ENCODE measurements around the gene PLEKHH2. TPM values are rescaled to one million over a fixed set of nuclear protein-coding genes. Genes with fewer than 3 reads are reported as not detected.

PLEKHH2 gene
- total and polyA plus RNA-seq, 2 experiments from 2014 or later = 5.4 to 6.7 TPM

DNA sequence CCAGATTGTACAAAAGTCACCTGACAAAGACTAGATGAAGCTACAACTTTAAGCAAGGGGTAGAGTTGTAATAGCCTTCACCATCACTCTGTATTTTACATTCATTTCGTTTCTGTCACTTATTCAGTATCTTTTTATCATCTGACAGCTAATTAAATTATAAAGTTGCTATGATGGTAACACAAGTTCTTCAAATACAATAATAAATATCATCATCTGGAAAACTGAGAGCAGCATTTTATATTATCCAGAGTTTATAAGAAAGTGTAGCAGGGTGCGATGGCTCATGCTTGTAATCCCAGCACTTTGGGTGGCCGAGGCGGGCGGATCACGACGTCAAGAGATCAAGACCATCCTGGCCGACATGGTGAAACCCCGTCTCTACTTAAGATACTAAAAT is 157.9 kb downstream of the PLEKHH2 start:
- H3K4me3 ChIP-seq = no peak overlapping the region
- H4K20me1 ChIP-seq (replicated peaks; ENCODE audit: insufficient read depth) = no peaks in the 10 kb centered on the region
- no peaks in the 10 kb centered on the region for H3K27me3 ChIP-seq (ENCODE audit: insufficient read depth)
- Mint-ChIP-seq H3K9me3 (no peaks in the 10 kb centered on the region), H3K27me3 (ENCODE audit: insufficient read depth, low read depth, poor library complexity) (no peaks in the 10 kb centered on the region), H3K36me3 (ENCODE audit: low read depth) (no peaks in the 10 kb centered on the region), H3K27ac (no peak overlapping the region), H3K4me1 (no peaks in the 10 kb centered on the region), H3K4me3 (no peak overlapping the region)
- no peak for DNase-seq (ENCODE audit: low spot score)
- no peak for ATAC-seq
- no peaks in the 10 kb centered on the region for H3K9me2 ChIP-seq (ENCODE audit: insufficient read depth)
- H3K4me1 ChIP-seq (ENCODE audit: insufficient read depth) = no peaks in the 10 kb centered on the region
- no peaks in the 10 kb centered on the region for H3K36me3 ChIP-seq (ENCODE audit: insufficient read depth)
- TF ChIP-seq ZNF331 (CRISPR knock-in tag; IDR thresholded peaks at IDR 0.05; ENCODE audit: low read depth) (no peak), EZH2 (IDR thresholded peaks at IDR 0.05; ENCODE audit: low read depth, unreplicated experiment) (no peak), CREB1 (CRISPR knock-in tag; IDR thresholded peaks at IDR 0.05; ENCODE audit: low read depth) (no peak), EZH2phosphoT487 (IDR thresholded peaks at IDR 0.05; ENCODE audit: unreplicated experiment) (no peak), STAT1 (IDR thresholded peaks at IDR 0.05; ENCODE audit: unreplicated experiment) (no peak)
- TF ChIP-seq, protein P1, sequence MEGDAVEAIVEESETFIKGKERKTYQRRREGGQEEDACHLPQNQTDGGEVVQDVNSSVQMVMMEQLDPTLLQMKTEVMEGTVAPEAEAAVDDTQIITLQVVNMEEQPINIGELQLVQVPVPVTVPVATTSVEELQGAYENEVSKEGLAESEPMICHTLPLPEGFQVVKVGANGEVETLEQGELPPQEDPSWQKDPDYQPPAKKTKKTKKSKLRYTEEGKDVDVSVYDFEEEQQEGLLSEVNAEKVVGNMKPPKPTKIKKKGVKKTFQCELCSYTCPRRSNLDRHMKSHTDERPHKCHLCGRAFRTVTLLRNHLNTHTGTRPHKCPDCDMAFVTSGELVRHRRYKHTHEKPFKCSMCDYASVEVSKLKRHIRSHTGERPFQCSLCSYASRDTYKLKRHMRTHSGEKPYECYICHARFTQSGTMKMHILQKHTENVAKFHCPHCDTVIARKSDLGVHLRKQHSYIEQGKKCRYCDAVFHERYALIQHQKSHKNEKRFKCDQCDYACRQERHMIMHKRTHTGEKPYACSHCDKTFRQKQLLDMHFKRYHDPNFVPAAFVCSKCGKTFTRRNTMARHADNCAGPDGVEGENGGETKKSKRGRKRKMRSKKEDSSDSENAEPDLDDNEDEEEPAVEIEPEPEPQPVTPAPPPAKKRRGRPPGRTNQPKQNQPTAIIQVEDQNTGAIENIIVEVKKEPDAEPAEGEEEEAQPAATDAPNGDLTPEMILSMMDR (conservative IDR thresholded peaks at IDR 0.05; ENCODE audit: low read depth in 2 of 2) = no peak
- TF ChIP-seq, protein P2, sequence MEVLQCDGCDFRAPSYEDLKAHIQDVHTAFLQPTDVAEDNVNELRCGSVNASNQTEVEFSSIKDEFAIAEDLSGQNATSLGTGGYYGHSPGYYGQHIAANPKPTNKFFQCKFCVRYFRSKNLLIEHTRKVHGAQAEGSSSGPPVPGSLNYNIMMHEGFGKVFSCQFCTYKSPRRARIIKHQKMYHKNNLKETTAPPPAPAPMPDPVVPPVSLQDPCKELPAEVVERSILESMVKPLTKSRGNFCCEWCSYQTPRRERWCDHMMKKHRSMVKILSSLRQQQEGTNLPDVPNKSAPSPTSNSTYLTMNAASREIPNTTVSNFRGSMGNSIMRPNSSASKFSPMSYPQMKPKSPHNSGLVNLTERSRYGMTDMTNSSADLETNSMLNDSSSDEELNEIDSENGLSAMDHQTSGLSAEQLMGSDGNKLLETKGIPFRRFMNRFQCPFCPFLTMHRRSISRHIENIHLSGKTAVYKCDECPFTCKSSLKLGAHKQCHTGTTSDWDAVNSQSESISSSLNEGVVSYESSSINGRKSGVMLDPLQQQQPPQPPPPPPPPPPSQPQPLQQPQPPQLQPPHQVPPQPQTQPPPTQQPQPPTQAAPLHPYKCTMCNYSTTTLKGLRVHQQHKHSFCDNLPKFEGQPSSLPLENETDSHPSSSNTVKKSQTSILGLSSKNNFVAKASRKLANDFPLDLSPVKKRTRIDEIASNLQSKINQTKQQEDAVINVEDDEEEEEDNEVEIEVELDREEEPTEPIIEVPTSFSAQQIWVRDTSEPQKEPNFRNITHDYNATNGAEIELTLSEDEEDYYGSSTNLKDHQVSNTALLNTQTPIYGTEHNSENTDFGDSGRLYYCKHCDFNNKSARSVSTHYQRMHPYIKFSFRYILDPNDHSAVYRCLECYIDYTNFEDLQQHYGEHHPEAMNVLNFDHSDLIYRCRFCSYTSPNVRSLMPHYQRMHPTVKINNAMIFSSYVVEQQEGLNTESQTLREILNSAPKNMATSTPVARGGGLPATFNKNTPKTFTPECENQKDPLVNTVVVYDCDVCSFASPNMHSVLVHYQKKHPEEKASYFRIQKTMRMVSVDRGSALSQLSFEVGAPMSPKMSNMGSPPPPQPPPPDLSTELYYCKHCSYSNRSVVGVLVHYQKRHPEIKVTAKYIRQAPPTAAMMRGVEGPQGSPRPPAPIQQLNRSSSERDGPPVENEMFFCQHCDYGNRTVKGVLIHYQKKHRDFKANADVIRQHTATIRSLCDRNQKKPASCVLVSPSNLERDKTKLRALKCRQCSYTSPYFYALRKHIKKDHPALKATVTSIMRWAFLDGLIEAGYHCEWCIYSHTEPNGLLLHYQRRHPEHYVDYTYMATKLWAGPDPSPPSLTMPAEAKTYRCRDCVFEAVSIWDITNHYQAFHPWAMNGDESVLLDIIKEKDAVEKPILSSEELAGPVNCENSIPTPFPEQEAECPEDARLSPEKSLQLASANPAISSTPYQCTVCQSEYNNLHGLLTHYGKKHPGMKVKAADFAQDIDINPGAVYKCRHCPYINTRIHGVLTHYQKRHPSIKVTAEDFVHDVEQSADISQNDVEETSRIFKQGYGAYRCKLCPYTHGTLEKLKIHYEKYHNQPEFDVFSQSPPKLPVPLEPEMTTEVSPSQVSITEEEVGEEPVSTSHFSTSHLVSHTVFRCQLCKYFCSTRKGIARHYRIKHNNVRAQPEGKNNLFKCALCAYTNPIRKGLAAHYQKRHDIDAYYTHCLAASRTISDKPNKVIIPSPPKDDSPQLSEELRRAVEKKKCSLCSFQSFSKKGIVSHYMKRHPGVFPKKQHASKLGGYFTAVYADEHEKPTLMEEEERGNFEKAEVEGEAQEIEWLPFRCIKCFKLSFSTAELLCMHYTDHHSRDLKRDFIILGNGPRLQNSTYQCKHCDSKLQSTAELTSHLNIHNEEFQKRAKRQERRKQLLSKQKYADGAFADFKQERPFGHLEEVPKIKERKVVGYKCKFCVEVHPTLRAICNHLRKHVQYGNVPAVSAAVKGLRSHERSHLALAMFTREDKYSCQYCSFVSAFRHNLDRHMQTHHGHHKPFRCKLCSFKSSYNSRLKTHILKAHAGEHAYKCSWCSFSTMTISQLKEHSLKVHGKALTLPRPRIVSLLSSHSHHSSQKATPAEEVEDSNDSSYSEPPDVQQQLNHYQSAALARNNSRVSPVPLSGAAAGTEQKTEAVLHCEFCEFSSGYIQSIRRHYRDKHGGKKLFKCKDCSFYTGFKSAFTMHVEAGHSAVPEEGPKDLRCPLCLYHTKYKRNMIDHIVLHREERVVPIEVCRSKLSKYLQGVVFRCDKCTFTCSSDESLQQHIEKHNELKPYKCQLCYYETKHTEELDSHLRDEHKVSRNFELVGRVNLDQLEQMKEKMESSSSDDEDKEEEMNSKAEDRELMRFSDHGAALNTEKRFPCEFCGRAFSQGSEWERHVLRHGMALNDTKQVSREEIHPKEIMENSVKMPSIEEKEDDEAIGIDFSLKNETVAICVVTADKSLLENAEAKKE (CRISPR knock-in tag; IDR thresholded peaks at IDR 0.05) = no peak
- TF ChIP-seq, protein P3, sequence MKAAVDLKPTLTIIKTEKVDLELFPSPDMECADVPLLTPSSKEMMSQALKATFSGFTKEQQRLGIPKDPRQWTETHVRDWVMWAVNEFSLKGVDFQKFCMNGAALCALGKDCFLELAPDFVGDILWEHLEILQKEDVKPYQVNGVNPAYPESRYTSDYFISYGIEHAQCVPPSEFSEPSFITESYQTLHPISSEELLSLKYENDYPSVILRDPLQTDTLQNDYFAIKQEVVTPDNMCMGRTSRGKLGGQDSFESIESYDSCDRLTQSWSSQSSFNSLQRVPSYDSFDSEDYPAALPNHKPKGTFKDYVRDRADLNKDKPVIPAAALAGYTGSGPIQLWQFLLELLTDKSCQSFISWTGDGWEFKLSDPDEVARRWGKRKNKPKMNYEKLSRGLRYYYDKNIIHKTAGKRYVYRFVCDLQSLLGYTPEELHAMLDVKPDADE (IDR thresholded peaks at IDR 0.05) = no peak
- no peaks in the 10 kb centered on the region for H3K79me2 ChIP-seq (replicated peaks; ENCODE audit: insufficient read depth)
- no peaks in the 10 kb centered on the region for H3F3A ChIP-seq (replicated peaks; ENCODE audit: low read depth)
- no peak overlapping the region for H2AFZ ChIP-seq
- no peak overlapping the region for H3K27ac ChIP-seq (ENCODE audit: low read depth)
- H3K4me2 ChIP-seq = no peak overlapping the region
